GM19395 (cell line): ENCODE results near the gene KRT10.

Experiments used
- ATAC-seq: cut with Tn5 transposase; IDR thresholded peaks from one replicate; pipeline ENCODE4 v1.9.1; 2021; ENCODE audit warnings: mild to moderate bottlenecking, moderate library complexity; ENCODE audit not compliant: unreplicated experiment

The KRT10 gene

DNA sequence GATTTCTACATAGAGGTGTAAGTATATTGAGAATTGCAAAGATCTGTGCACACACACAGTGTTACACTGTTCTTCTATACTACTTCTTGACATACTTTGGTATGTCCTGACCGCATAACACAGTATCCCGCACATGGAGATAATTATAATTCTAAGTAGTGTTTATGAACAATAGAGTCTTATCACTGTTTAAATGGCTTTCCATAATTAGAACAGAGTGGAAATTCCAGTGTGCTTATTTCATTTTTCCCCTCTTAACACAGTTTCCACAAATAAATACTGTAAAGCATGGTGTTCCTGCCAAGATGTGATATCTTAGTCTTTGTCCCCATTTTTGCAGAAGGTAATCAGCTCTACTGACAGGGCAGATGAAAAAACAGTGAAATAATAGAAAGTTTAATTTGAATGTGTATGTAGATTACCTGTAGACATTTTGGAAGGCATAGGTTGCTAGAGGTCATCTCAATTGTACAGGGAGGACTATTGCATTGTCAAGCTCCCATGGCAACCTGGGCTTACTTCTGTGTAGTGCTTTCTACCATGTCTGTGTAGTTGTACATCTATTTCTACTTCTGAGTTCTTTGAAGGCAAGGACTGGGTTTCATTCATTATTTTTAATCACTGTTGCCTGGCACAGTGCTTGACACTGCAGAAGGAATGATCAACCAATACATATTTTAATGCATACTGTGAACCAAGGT is 12.5 kb downstream of the KRT10 start:
- ATAC-seq, result no peak

DNA sequence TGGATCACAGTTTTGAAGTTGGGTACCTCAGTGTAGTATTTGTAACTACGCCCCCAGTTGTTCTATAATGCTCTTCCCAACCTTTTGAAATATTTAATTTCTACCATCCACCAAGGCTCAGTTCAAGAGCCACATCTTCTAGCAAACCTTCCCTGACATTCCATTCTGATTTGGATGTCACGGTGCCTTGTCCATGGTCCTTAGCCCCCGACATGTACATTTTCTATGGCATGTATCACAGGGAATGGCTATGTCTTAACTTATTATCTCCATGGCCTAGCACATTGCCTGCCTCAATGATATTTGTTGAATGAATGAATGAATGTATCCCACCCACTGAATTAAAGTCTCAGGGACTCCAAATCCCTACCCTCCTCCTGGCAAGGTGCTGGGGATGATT is 16.3 kb downstream of the KRT10 start:
- no peak for ATAC-seq

DNA sequence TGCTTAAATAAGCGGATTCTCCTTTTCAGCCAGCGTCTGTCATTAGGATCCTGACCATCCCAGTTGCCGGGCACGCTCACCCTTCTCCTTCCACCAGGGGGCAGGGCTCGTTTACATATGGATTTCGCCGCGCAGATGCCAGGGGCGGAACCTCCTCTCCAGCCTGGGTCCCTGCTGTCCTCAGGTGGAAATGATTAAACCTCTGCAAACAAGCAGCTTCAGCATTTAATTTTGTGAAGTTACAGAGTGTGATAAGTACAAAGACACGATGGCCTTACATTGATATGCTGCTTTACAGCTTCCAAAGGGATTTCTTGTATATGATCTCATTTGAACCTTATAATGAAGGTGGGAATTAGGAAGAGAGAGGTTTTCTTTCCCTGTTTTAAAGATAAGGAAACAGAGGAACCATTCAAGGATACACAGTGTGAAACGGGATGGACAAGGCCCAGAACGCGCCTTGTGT is 18.8 kb downstream of the KRT10 start:
- no peak for ATAC-seq

DNA sequence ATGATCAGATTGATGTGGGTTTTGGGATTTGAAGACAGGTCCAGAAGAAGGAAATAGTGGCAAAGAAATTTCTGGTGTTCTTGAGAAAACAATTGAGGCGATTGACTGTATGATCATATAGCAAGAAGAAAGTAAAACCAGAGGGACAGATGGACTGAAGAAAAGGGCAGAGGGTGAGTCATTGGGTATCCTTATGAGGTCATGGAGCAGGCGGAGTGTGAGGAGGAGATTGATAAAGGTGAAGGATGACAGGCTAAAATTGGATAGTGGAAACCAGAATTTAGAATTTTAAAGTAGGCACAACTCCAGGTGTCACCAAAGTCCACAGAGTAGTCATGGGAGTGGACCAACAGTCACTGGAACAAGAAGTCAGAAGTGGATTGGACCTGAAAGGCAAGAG is 21.3 kb downstream of the KRT10 start:
- no peak for ATAC-seq

DNA sequence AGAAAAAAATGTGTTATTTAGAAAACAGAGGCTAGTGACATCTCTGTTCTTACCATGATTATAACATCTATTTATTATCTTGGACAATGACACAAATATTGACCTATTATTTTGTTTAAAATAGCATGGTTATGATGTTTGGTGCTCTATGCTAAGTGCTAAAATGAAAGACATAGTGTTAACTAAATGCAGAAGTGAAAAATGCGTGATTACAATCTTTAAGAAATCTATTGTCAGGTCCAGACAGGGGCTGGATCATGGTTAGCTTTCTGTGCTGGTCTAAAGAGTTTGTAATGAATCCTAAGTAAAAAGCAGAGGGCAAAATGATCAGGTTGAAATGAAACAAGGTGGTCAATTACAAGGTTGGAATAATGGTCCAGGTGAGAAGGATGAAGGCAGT is 22.0 kb downstream of the KRT10 start:
- no peak for ATAC-seq

DNA sequence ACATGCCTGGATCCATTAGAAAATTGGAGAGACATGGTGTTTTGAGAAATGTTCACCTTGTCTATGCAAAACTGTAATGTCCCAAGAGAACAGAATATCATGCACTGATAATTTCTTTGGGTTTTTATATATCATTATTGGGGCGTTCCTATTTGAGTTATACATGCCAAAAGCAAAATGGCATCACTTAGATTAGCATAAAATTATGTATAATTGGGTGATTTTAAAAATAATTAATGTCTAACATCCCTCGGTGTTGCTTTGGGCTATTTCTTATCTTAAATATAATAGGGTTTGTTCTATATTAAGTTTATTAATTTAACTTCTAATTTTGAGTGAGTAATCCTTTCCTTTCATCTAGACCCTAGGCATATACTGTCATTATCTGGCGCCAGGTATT is 22.6 kb downstream of the KRT10 start, which contains the start of gene KRT28:
Gene KRT28, minus strand, starts transcription at position 101 of the 400 bp plus-strand sequence. Its CDS starts 66 bp downstream, at position 35.
- ATAC-seq, result no peak

DNA sequence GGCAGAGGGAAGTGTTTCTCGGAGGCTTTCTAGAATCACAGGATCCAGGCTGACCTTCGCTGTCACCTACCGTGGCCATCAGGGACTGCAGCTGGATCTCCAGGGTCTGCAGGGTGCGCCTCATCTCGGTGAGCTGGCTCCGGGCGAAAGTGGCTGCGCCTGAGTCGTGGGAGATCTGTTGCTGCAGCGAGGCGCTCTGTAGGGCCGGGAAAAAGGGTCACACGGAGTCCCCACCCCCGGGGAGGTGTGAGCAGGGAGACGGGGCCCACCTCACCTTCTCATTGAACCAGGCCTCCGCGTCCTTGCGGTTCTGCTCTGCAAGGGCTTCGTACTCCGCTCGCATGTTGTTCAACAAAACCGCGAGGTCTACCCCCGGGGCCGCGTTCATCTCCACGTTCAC is 25.6 kb downstream of the KRT10 start:
- no peak for ATAC-seq

DNA sequence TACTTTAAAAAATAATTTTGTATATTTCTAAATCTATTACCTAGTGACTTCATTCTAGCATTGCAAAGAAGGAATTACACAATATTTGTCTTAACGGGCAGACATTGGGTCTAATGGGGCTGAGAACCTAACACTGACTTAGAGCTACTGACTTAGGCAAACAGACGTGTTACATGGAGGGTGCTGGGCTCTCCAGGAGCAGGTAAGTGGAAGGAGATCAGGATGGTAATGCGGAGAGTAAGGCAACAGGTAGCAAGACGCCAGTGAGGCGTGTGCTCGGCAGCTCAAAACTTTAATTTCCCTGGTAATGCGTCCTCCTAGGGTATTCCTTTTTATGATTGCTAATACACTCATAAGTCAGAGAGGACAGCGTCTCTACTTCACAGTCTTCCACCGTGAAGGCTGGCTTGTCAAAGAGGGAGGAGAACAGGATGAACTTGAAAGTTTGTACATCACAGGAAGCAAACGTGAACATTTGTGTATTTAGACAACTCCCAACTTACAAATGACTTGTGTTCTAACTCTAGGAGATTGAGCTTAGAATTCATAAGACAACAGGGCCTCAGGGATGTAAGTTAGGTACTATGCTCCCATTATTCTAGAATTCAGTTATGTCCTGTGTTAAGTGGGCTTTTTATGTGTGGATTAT is 27.3 kb downstream of the KRT10 start:
- ATAC-seq, result no peak

DNA sequence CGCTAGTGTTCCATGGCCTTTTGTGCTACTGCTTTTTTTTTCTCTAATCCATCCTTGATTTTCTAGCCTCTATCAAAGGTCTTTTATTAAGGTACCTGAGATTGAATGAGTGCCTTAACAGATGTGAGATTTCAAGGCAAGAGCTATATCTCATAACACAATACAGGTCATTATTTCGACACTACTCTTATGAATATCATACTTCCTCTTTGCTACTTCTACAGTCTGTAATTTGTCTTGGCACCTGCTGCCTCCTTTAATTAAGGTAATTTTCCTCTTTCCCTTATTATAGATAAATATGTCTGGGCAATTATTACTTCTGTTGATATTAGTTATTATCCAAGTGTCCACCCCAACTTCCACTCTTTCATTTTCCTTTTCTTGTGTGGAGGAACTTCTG is 27.9 kb downstream of the KRT10 start:
- no peak for ATAC-seq

DNA sequence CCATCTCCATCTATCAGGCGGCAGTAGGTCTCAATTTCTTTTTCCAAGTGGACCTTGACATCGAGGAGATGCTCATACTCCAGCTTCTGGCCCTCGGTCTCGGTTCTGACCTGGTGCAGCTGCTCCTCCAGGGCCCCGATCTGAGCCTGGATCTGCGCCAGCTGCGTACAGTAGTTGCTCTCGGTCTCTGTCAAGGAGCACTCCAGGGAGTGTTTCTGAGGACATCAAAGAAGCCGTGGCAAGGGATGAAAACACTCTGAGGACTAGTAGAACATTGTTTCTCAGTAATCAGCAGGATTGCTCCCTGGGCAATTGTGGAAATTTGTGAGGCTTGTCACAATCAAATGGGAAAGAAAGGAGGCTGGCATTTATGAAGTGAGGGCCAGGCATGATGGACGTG is 28.6 kb downstream of the KRT10 start:
- ATAC-seq, result no peak

DNA sequence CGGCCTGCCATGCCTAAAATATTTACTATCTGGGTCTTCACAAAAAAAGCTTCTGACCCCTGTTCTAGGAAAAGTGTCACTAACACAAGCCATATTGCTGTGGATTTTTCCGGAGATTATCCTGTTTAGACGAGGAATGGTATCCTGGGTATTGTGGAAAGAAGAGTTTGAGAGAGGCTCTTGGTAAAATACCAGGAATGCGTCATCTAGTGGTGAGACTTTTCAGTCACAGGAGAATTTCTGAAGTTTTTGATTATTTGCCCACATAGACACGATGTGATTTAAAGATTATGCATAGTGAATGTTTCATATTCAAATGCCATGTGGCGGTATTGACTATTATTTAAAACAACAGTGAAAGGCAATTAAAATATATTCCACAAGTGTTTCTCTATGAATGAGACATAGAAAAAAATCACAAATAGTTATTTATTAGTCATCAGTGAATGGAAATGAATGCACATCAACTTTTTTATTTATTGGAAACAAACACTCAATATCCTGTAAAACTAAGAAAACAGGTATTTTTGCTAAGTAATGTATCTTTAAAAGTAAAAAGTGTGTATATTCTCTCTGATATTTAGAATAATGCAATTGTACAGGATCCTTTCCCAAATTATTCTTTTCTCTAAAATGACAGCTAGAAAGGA is 30.5 kb downstream of the KRT10 start:
- ATAC-seq, result no peak

DNA sequence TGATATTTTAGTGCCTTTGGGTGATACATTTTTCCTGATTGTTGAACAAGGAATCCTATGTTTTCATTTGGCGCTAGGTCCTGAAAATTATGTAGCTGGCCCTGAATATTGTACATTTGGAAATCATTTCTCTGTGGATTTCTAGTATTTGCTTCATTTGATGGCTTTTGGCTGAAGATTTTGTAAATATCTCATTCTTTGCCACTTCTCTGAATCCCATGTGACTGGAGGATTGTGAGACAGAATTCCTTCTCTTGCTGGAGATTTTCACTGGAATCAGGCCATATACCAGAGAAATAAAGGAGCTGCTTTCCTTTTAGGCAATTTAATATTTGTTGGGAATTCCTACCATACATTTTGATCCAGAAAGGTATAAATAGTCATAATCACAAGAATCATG is 31.3 kb downstream of the KRT10 start:
- ATAC-seq, result no peak

DNA sequence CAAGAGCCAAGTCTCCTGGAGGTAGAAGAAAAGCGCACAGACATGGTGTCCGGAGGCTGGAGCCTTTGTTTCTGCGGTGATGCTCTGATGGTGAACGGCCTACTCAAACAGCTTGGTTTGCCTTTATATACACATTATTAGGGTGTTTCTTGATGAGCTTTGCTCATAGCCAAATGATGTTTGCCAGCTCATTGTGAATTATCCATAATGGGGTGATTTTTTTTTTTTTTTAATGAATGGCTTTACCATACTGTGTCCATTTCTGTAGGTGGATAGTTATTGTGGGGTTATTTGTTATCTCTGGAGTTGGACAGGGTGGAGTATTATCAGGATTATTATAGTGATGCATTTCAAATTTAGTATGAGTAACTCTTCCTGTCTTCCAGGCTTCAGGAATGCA is 40.0 kb downstream of the KRT10 start, which contains the start of gene KRT27:
Gene KRT27, minus strand, starts transcription at position 101 of the 400 bp plus-strand sequence. Its CDS starts 57 bp downstream, at position 44.
- ATAC-seq, result no peak

DNA sequence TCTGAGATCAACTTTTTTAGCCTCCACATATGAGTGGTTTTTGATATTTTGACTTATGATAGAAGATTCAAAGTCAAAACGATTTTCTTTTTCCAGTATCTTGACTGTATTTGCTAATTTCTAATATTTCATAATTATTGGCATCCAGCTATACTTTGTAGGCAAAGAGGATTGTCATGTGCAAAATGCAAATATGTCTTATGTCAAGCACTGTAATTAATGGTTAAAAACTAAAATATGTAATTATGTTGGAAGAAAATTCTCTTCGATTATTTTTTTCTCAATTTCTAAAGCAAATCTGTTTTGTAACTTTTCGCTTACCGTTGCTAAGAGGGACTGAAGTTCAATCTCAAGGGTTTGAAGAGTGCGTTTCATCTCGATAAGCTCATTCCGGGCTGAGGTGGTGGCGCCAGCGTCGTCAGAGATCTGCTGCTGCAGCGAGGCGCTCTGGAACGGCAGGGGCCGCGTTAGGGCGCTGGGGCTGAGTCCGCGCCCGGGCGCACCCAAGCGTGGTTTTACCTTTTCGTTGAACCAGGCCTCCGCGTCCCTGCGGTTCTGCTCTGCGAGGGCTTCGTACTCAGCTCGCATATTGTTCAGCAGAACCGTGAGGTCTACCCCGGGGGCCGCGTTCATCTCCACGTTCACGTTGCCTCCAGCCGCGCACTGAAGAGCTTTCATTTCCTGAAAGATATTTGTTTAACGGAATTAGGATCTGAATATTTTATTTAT is 43.1 kb downstream of the KRT10 start:
- ATAC-seq, result no peak

DNA sequence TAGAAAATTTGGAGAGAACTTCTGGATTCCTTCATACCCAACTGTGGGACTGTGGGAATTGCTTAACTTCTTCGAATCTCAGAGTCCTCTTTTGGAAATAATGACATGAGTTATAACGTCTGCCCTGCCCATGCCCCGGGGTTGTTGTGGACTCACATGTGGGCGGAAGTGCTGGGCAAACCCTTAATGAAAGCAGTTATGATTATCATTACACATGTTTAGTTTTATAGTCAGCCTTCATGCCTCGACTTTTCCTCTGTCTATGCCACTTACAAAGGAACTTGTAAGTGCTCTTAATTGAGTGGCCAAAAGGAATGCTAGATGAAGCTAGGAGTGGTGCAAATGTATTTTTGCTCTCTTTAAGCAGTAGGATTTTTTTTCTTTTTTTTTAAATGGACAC is 44.0 kb downstream of the KRT10 start:
- no peak for ATAC-seq

DNA sequence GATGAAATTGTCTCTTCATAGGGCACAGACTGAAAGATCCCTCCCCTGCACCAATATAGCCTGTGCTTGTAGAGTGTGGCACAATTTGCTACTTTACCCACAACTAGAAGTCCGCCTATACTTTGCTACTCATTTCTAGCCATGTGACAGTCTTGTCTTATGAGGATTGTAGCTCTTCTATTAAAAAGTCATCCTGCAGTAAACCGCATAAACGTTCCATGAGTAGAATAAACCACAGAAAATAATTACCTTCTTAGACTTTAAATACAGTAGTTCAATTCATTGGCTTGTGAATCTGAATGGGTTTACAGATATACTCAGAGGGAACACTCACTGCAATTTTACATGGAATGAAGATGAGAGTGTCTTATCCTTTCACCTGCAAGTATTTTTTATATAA is 44.4 kb downstream of the KRT10 start:
- no peak for ATAC-seq

DNA sequence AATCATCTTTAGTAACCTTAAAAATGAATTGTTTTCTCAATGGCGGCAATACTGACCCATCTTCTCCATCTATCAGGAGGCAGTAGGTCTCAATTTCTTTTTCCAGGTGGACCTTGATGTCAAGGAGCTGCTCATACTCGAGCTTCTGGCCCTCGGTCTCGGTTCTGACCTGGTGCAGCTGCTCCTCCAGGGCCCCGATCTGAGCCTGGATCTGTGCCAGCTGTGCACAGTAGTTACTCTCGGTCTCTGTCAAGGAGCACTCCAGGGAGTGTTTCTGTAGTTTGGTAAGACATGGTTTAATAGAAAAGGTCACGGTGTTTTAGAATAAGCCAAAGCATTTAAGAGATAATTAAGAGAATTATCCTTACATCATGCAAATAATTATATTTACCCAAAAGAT is 45.0 kb downstream of the KRT10 start:
- no peak for ATAC-seq

DNA sequence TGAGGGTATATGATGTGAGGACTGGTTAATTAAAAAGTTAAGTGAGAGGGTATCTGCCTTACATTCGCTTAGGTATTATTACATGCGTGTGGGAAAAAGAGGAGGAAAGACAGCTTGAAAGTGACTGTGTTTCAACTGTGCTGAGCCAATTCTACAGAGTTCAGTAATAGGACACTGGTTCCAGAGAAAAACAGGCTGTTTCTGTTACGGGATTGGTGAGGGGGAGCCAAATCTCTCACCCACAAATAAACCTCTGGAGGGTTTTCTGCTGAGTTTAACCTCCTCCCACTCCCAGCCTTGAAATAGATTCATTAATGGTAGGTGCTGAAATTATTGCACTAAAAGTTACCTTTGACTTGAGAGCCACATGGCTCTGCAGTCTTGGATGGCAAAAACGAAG is 46.5 kb downstream of the KRT10 start:
- no peak for ATAC-seq

DNA sequence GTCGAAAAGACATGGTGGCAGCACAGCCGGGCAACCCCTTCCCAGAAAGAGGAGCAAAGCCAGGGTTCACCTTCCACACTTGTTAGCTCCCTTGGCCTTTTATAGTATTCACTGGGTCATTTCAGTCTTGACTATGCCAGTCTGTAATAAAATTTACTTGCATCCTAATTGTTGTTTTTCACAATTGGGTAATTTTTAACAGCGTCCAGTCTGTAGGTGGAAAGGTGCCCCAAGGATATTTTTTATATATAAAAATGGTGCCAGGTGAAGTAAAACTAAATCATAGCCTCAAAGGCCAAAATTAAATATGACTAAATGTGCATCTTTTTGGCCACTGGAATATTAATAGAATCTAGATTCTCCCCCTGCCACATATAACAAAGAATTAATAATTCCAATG is 50.3 kb downstream of the KRT10 start, which contains the start of gene KRT26:
Gene KRT26, minus strand, starts transcription at position 101 of the 400 bp plus-strand sequence. Its CDS starts 88 bp downstream, at position 13.
- no peak for ATAC-seq
